Posterior vena cava (tissue), 2 donors: ENCODE results near the gene BSN. TPM values are rescaled to one million over a fixed set of nuclear protein-coding genes. Genes with fewer than 3 reads are reported as not detected.
"Not testable (repeated sequence)": the region's sequence is repeated elsewhere in the genome, so short reads cannot be mapped to it uniquely, and the experiment has no call there.

Source experiments
- DNase-seq: peaks from one replicate; pipeline ENCODE4 v3.0.0-alpha.2; 2020; ENCODE audit warnings: low spot score
- intact Hi-C, 2 donors: fragments of 100-400 bp; cut with DNase I; formaldehyde crosslinking; loops; one replicate each; pipeline versions ENCODE4 v1.14.1 to v1.14.2; 2022 to 2023
- total RNA-seq, 2 donors: library from RNA; stranded (reverse); fragmentation: NEBNext Ultra II Directional; extraction: Animal tissue kit (Norgen Biotek cat#: 25700); gene quantifications; one replicate each; pipeline ENCODE4 v1.2.1, GENCODE V29; 2021
- donor health status: DM: yes; HTN: yes; CAD: no.
- donor health status: DM: yes; HTN: yes; CAD: no.

BSN gene
- total RNA-seq, 2 donors from 2014 or later = 0.42 to 0.48 TPM

- no peak for DNase-seq
- intact Hi-C loops = loop anchor here in 1 of 2 donors (5.0 kb wide), 1 partner anchor 138 kb away; no protein-coding TSS in a partner anchor
Measured at GRCh38 chr3:49680493-49681231, 126.4 kb downstream of the BSN start.

GRCh38 chr3:49681232-49681522 lies 126.9 kb downstream of the BSN start:
- intact Hi-C loops = loop anchor here in 1 of 2 donors (5.0 kb wide), 1 partner anchor 139 kb away; no protein-coding TSS in a partner anchor

DNA sequence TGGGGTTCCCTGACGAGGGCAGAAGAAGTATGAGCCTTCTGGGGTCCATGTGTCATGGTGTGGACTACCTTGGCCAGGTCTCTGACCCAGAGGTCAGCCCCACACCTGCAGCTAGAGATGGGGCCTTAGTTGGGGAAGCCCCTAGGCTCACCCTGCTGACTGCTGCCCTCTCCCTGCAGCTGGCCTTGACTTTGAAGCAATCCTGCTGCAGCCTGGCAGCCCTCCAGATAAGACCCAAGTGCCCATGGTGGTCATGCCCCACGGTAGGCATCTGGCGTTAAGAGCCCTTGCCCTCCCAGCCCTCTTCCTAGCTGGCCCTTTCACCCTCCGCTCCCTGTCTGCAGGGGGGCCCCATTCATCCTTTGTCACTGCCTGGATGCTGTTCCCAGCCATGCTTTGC lies 127.3 kb downstream of the BSN start:
- no peak for DNase-seq
- intact Hi-C loops = loop anchor here in 1 of 2 donors (5.0 kb wide), 1 partner anchor 139 kb away; no protein-coding TSS in a partner anchor

More at GRCh38 chr3:49681232-49681522, 126.9 kb downstream of the BSN start:
- no peak for DNase-seq

GRCh38 chr3:49683162-49683561 lies 128.9 kb downstream of the BSN start:
- DNase-seq = no peak
- intact Hi-C loops = loop anchor here in 1 of 2 donors (5.0 kb wide), 1 partner anchor 141 kb away; no protein-coding TSS in a partner anchor

- DNase-seq = not testable (repeated sequence)
- intact Hi-C loops = loop anchor here in 1 of 2 donors (5.0 kb wide), 1 partner anchor 142 kb away; no protein-coding TSS in a partner anchor
Measured at GRCh38 chr3:49684453-49684852, 130.2 kb downstream of the BSN start.

- intact Hi-C loops, DNase-seq: not testable (repeated sequence)
Measured at GRCh38 chr3:49685103-49685502, 130.8 kb downstream of the BSN start.

DNA sequence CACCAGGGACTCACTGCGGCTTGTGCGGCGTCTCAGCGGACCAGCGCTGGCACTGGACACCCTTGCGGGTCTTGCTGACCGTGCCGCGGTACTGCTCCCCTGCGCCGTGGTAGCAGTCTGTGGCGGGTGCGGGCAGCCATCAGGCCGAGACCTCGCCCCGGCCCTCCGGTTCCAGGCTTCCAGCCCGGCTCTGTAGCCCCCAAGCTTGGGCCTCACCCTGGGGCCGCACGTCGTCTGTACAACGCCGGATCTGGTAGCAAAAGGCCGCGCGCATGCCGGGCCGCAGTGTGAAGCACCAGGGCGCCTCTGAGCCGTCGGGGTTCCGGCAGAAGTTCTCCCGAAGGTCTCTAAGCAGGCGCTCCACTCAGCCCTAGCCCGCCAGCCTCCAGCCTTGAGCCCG lies 131.6 kb downstream of the BSN start:
- DNase-seq, intact Hi-C loops: not testable (repeated sequence)

GRCh38 chr3:49686346-49686745 lies 132.1 kb downstream of the BSN start:
- intact Hi-C loops = not testable (repeated sequence)

DNA sequence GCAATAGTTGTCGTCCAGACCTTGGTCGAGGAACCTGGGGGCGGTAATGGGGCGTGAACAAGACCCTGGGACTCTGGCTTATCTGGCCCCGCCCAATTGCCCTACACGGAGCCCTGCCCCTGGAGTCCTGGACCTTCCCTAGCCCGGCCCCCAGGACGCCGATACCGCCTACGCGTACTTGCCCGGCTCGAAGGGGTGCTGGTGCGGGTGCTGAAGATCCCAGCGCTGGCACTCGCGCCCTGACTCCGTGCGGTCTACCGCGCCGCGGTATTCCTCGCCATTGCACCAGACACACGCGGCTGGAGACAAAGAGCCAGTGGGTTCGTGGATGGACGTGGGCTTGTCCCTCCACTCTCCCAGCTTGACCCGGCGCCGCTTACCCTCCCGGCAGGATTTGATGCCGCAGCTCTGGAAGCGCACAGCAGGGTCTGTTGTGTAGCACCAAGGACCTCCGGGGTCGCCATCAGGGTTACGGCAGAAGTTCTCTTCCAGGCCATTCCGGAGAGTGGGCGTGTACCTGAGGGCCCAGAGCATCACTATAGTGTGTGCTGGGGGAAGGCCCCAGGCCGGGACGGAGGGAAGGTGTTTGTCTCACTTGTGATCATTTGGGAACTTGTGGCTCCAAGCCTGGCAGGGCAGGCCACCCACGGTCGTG lies 132.6 kb downstream of the BSN start:
- intact Hi-C loops = not testable (repeated sequence)

More at GRCh38 chr3:49686346-49686745, 132.1 kb downstream of the BSN start:
- DNase-seq = not testable (repeated sequence)

GRCh38 chr3:49687424-49687795 lies 133.1 kb downstream of the BSN start:
- DNase-seq, intact Hi-C loops: not testable (repeated sequence)

More for the DNA sequence above, 132.6 kb downstream of the BSN start:
- not testable (repeated sequence) for DNase-seq

GRCh38 chr3:49688338-49689045 lies 134.2 kb downstream of the BSN start:
- not testable (repeated sequence) for DNase-seq

GRCh38 chr3:49689046-49689907 lies 135.0 kb downstream of the BSN start, which contains the start of the genes MST1 and RNF123:
MST1 (minus strand) TSS chr3:49689474; CDS start chr3:49688691, 783 bp downstream.
RNF123 (plus strand) TSS chr3:49689557; CDS start chr3:49691166, 1,609 bp downstream.
- peak; percentile 97 for DNase-seq
- intact Hi-C loops = no loop called here

More at GRCh38 chr3:49688338-49689045, 134.2 kb downstream of the BSN start:
- intact Hi-C loops = not testable (repeated sequence)

DNA sequence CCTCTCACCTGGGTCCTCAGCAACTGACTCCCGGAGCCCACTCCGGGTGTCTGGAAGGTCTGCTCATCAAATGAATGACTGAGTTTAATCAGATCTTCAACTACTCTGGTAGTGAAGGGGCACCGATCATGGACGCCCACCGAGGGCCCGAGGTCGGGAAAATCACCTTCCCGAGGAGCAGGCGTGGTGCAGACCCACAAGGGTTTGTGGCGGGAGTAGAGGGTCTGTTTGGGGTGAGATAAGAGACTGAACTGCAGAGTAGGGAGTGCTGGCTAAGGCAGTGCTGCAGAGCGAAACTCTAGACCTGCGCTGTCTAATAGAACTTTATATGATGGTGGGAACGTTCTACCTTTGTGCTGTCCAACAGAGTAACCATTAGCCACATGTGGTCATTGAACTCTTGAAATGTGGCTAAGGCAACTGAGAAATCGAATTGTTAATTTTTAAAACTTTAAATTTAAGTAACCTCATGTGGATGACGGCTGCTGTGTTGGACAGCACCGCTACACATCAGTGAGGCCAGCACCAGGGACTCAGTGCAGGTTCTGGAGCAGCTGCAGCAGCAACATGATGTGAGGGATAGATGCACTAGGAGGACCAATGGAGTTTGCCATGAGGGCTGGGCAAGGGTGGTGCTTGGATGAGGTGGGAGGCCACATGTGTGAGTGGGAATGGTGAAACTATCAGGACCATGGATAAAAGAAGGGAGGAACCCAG lies 135.8 kb downstream of the BSN start:
- intact Hi-C loops, DNase-seq: not testable (repeated sequence)

DNA sequence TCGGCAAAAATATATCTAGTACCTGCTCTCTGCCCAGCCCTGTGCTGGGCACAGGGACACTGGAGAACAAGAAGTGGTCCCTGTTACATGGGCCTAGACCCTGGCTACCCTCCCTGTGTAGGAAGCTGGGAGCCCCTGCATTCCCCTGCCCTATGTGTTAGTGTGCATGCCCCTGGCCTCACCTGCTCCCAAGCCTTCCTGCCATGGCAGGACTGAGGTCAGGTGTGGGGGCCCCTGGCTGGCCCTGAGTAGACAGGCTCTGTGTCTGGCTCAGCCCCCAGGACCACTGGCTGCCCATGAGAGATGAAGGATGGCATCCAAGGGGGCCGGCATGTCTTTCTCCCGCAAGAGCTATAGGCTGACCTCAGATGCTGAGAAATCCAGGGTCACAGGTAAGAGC lies 136.6 kb downstream of the BSN start:
- DNase-seq, intact Hi-C loops: not testable (repeated sequence)

DNA sequence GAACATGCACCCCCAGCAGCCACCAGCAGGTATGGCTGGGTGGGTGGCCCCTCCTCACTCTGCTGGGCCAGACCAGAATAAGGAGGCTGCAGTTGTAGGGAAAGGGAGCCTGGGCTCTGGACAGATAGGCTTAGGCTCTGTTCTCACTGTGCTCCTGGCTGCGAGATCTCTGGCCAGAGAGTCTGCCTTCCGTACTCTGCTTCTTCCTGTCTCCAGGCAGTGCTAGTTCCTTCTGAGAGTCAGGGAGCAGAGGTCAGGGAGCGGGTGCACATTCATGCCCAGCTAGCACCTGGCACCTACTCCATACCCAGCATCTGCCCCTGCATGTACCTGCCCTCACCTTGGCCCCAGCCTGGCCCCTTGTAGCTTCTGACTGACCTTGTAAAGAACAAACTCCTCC lies 137.2 kb downstream of the BSN start:
- DNase-seq, intact Hi-C loops: not testable (repeated sequence)

DNA sequence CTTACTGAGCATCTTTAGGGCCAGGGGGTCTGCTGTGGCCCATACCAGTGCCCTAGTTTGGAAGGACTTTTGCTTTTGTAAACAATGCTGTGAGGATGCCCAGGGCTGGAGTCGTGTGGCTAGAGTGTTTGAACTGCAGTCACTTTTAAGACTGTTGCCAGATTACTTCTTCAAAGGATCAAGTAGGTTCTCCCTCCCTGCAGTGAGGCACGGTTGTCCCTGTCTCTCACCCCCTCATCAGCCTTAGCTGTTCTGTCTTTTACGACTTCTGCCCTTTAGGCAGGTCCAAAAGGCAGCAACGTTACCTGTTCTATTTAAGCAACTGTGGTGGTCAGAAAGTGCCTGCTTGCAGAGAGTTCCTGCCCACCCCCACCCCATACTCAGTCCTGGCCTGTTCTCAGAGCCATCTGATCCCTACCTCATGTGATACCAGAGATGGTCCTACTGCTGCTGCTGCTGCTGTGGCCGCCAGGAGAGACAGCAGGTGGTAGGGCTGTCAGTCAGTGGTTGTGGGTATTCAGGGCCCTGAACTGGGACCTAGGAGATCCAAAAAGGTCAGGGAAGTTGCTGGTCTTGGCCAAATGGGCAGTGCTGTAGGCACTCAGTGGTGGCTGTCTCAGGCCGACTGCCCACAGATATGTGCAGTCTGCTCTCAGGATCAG lies 140.3 kb downstream of the BSN start:
- intact Hi-C loops, DNase-seq: not testable (repeated sequence)

DNA sequence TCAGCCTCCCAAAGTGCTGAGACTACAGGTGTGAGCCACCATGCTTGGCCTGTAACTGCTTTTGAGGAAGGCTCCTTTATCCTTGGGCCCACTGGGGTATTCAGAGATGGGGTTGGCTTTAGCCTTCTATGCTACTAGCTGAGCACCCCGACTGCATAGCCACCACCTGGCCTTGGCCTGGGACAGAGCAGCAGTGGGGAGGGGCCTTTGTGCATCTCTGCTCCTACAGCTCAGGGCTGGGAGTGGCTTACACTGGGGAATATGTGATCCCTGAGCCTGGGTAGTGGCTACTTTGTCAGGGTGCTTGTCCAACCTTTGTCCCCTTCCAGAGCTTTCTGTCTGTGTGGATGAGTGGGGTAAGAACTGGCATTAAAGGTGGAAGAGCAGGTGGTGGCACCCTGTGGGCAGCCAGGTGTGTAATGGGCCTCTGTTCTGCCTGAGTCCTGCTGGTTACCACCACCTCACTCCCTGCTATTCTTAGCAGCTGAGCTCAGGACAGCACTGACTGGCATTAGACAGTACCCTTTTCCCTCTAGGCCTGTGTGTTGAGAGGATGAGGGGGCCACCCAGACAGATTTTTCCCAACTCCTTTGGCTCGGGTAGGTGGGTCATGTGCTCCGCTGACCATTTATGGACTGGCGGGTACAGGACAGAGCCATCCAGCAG lies 141.2 kb downstream of the BSN start:
- intact Hi-C loops, DNase-seq: not testable (repeated sequence)
